Lower leg skin (tissue), 3 donors: ENCODE measurements around the gene TMOD2.

Experiments
- POLR2A ChIP-seq, 2 donors: fragments of 450-650 bp; IDR thresholded peaks; one replicate each; pipeline ENCODE4 v1.6.1; 2016 to 2017; ENCODE audit warnings: antibody characterized with exemption in 2 of 2, mild to moderate bottlenecking in 1 of 2, moderate library complexity in 1 of 2
- TF ChIP-seq, protein P1 (sequence below), 3 donors: fragments of 450-650 bp; IDR thresholded peaks; one replicate each; pipeline ENCODE4 v1.5.1; 2016; ENCODE audit warnings: antibody characterized with exemption in 3 of 3, mild to moderate bottlenecking in 3 of 3, moderate library complexity in 2 of 3

DNA sequence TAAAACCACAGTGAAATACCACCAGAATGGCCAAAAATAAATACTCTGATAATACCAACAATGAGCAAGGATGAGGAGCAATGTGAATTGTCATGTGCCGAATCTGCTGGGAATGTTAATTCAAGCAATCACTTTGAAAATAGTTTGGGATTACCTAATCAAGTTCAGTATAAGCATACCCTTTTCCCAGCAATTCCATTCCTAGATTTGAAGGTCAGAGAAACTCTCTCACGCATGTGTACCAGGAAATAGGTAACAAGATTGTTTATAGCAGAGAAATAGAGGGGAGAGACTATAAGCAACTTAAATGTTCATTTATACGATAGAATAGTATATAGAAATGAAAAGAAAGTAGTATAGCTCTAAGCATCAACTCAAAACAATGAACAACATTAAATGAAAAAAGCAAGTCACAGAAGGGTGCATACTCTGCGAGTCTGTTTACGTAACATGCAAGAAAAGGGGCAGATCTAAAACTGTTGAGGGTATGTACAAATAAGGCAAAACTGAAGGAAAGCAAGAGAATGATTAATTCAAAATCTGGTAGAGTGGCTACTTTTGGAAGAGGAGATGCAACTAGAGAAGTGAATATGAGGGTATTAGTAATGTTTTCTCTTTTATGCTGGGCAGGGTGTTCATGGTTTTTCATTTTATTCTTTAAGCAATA is 105.5 kb downstream of the TMOD2 start:
- TF ChIP-seq, protein P1, sequence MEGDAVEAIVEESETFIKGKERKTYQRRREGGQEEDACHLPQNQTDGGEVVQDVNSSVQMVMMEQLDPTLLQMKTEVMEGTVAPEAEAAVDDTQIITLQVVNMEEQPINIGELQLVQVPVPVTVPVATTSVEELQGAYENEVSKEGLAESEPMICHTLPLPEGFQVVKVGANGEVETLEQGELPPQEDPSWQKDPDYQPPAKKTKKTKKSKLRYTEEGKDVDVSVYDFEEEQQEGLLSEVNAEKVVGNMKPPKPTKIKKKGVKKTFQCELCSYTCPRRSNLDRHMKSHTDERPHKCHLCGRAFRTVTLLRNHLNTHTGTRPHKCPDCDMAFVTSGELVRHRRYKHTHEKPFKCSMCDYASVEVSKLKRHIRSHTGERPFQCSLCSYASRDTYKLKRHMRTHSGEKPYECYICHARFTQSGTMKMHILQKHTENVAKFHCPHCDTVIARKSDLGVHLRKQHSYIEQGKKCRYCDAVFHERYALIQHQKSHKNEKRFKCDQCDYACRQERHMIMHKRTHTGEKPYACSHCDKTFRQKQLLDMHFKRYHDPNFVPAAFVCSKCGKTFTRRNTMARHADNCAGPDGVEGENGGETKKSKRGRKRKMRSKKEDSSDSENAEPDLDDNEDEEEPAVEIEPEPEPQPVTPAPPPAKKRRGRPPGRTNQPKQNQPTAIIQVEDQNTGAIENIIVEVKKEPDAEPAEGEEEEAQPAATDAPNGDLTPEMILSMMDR (IDR thresholded peaks at IDR 0.05) = no peak
- TF ChIP-seq POLR2A (IDR thresholded peaks at IDR 0.05) = no peak
